HCT116 (cell line): Measurements from ENCODE around the gene GREB1L. TPM values are rescaled to one million over a fixed set of nuclear protein-coding genes. Genes with fewer than 3 reads are reported as not detected.
"Not testable (repeated sequence)": the region's sequence is repeated elsewhere in the genome, so short reads cannot be mapped to it uniquely, and the experiment has no call there.

Source experiments
- ATAC-seq: fragments of 200-7000 bp; cut with Tn5 transposase; 2 replicates; pipeline ENCODE4 v1.9.1; 2020; ENCODE audit warnings: mild to moderate bottlenecking, moderate library complexity
- BruUV-seq: library from RNA; stranded (reverse); fragments of 400-500 nt; replicated peaks from 2 replicates; lab custom pipeline; 2021; lab: Mats Ljungman, UMichigan
- CTCF ChIA-PET: fragments of 300-600 bp; sonication (Branson Sonifier 250); formaldehyde crosslinking; loops from one replicate; lab custom pipeline; 2021; ENCODE audit warnings: antibody characterized with exemption; lab: Charles Lee
- POLR2A ChIA-PET: fragments of 300-600, 350-600 bp; sonication (Branson Sonifier 250); formaldehyde crosslinking; loops from one replicate; lab custom pipeline; 2021; ENCODE audit warnings: antibody characterized with exemption; lab: Charles Lee
- RAD21 ChIA-PET, 2 experiments: fragments of 300-600 bp; sonication (Branson Sonifier 250); formaldehyde crosslinking; loops; one replicate each; lab custom pipeline; 2023; ENCODE audit warnings: low total read pairs in 2 of 2; ENCODE audit not compliant: uncharacterized antibody in 2 of 2, unreplicated experiment in 2 of 2, low non-redundant PET in 1 of 2; lab: Charles Lee
- DNase-seq: peaks from one replicate; pipeline ENCODE4 v3.0.0-alpha.2; 2010; ENCODE audit warnings: low read depth, low spot score
- H2AFZ ChIP-seq: fragments of 200-600 bp; shearing (Covaris generic), sonication (generic); 2 replicates; pipeline ENCODE4 v1.6.1; 2017; ENCODE audit warnings: low read depth, mixed run types, mixed read lengths, antibody characterized with exemption, low read length; ENCODE audit not compliant: poor library complexity, severe bottlenecking
- H3K27ac ChIP-seq: 2 replicates; pipeline ENCODE4 v1.5.1; 2012; ENCODE audit warnings: low read depth, low read length
- H3K27me3 ChIP-seq: fragments of 200-600 bp; sonication (generic); 2 replicates; pipeline ENCODE4 v1.6.1; 2016; ENCODE audit warnings: mixed run types, low read length, mixed read lengths; ENCODE audit not compliant: insufficient read depth
- H3K36me3 ChIP-seq, 2 experiments: fragments of 200-500 bp in 1 of 2; fragments of 200-600 bp in 1 of 2; sonication (Bioruptor generic) in 1 of 2; sonication (generic) in 1 of 2; 2 replicates each; pipeline versions ENCODE4 v1.5.1 to v1.6.1; 2014 to 2016; ENCODE audit warnings: low read length in 2 of 2, inconsistent platforms in 1 of 2, mixed read lengths in 1 of 2, mixed run types in 1 of 2; ENCODE audit not compliant: insufficient read depth in 2 of 2, control insufficient read depth in 1 of 2
- H3K4me1 ChIP-seq, 2 experiments: fragments of 200-600 bp in 1 of 2; sonication (generic) in 1 of 2; 2 replicates each; pipeline versions ENCODE4 v1.5.1 to v1.6.1; 2012 to 2017; ENCODE audit warnings: low read length in 2 of 2, inconsistent platforms in 1 of 2, mild to moderate bottlenecking in 1 of 2, mixed read lengths in 1 of 2, mixed run types in 1 of 2, moderate library complexity in 1 of 2; ENCODE audit not compliant: insufficient read depth in 2 of 2, control insufficient read depth in 1 of 2
- H3K4me2 ChIP-seq: fragments of 200-600 bp; sonication (generic); 2 replicates; pipeline ENCODE4 v1.6.1; 2017; ENCODE audit warnings: mixed run types, low read length, mixed read lengths
- H3K4me3 ChIP-seq, 2 experiments: fragments of 200-600 bp in 1 of 2; sonication (generic) in 1 of 2; replicated peaks in 1 of 2; 2 replicates each; pipeline ENCODE4 v1.5.1; 2011 to 2016; ENCODE audit warnings: low read length in 2 of 2, control low read depth in 1 of 2, low read depth in 1 of 2, mild to moderate bottlenecking in 1 of 2, mixed read lengths in 1 of 2, mixed run types in 1 of 2
- H3K79me2 ChIP-seq: fragments of 200-600 bp; sonication (generic); 2 replicates; pipeline ENCODE4 v1.6.1; 2017; ENCODE audit warnings: mild to moderate bottlenecking, mixed run types, low read length, moderate library complexity, mixed read lengths; ENCODE audit not compliant: insufficient read depth
- H3K9ac ChIP-seq: fragments of 200-600 bp; sonication (generic); 2 replicates; pipeline ENCODE4 v1.6.1; 2016; ENCODE audit warnings: low read length, mixed read lengths
- H3K9me2 ChIP-seq: fragments of 200-600 bp; sonication (generic), shearing (Covaris generic); 2 replicates; pipeline ENCODE4 v1.6.1; 2017; ENCODE audit warnings: mixed run types, mild to moderate bottlenecking, moderate library complexity; ENCODE audit not compliant: insufficient read depth
- H3K9me3 ChIP-seq, 2 experiments: fragments of 200-500 bp in 1 of 2; fragments of 200-600 bp in 1 of 2; sonication (Bioruptor generic) in 1 of 2; sonication (generic) in 1 of 2; 2 replicates each; pipeline ENCODE4 v1.6.1; 2014 to 2017; ENCODE audit warnings: low read length in 2 of 2, mixed read lengths in 2 of 2, inconsistent platforms in 1 of 2, low read depth in 1 of 2, mild to moderate bottlenecking in 1 of 2, mixed run types in 1 of 2, moderate library complexity in 1 of 2; ENCODE audit not compliant: control insufficient read depth in 1 of 2, insufficient read depth in 1 of 2
- H4K20me1 ChIP-seq: fragments of 200-600 bp; sonication (generic), shearing (Covaris generic); 2 replicates; pipeline ENCODE4 v1.6.1; 2017; ENCODE audit warnings: mixed run types, mild to moderate bottlenecking, moderate library complexity; ENCODE audit not compliant: insufficient read depth
- ATF3 ChIP-seq: IDR thresholded peaks from 2 replicates; pipeline ENCODE4 v1.6.1; 2012
- CBX3 ChIP-seq: IDR thresholded peaks from 2 replicates; pipeline ENCODE4 v1.6.1; 2012; ENCODE audit warnings: low read depth
- CEBPB ChIP-seq: IDR thresholded peaks from 2 replicates; pipeline ENCODE4 v1.6.1; 2012; ENCODE audit warnings: low read depth
- EGR1 ChIP-seq: IDR thresholded peaks from 2 replicates; pipeline ENCODE4 v1.6.1; 2012; ENCODE audit warnings: low read depth
- ELF1 ChIP-seq: IDR thresholded peaks from 2 replicates; pipeline ENCODE4 v1.6.1; 2012; ENCODE audit warnings: low read depth, borderline replicate concordance
- EZH2 ChIP-seq: fragments of 200-600 bp; sonication (generic); IDR thresholded peaks from 2 replicates; pipeline ENCODE4 v1.6.1; 2017; ENCODE audit warnings: antibody characterized with exemption, mixed run types
- EZH2phosphoT487 ChIP-seq: fragments of 200-600 bp; IDR thresholded peaks from 2 replicates; pipeline ENCODE4 v1.6.1; 2018; ENCODE audit warnings: antibody characterized with exemption, borderline replicate concordance
- FOSL1 ChIP-seq: IDR thresholded peaks from 2 replicates; pipeline ENCODE4 v1.6.1; 2012; ENCODE audit warnings: low read depth
- POLR2A ChIP-seq: IDR thresholded peaks from 2 replicates; pipeline ENCODE4 v1.7.0; 2011; ENCODE audit warnings: borderline replicate concordance; ENCODE audit not compliant: insufficient read depth, insufficient read length; ENCODE audit errors: extremely low read depth
- POLR2AphosphoS5 ChIP-seq: IDR thresholded peaks from 2 replicates; pipeline ENCODE4 v1.6.1; 2011; ENCODE audit warnings: mild to moderate bottlenecking, low read depth, low read length, moderate library complexity
- RAD21 ChIP-seq: IDR thresholded peaks from 2 replicates; pipeline ENCODE4 v1.6.1; 2012; ENCODE audit warnings: low read depth, mild to moderate bottlenecking
- SIN3A ChIP-seq: IDR thresholded peaks from 2 replicates; pipeline ENCODE4 v1.6.1; 2012; ENCODE audit warnings: low read depth
- SP1 ChIP-seq: IDR thresholded peaks from 2 replicates; pipeline ENCODE4 v1.6.1; 2012; ENCODE audit warnings: low read depth
- SRF ChIP-seq: IDR thresholded peaks from 2 replicates; pipeline ENCODE4 v1.6.1; 2012; ENCODE audit warnings: low read depth
- TCF7L2 ChIP-seq: IDR thresholded peaks from 2 replicates; pipeline ENCODE4 v1.7.0; 2011; ENCODE audit warnings: borderline replicate concordance, inconsistent platforms; ENCODE audit not compliant: insufficient read depth, insufficient read length; ENCODE audit errors: extremely low read depth
- YY1 ChIP-seq: IDR thresholded peaks from 2 replicates; pipeline ENCODE4 v1.6.1; 2011; ENCODE audit warnings: low read length, low read depth, moderate library complexity, mild to moderate bottlenecking; ENCODE audit not compliant: insufficient replicate concordance; ENCODE audit errors: extremely low read depth
- intact Hi-C: fragments of 100-400 bp; cut with micrococcal nuclease; formaldehyde crosslinking; loops from 2 replicates; pipeline ENCODE4 v1.10.0; 2022
- total RNA-seq: library from RNA; stranded (reverse); gene quantifications from one replicate; pipeline ENCODE4 v1.2.1, GENCODE V29; 2021; ENCODE audit not compliant: unreplicated experiment

GREB1L gene
- total RNA-seq, 1 experiment from 2014 or later: 12.2 TPM

GRCh38 chr18:21214409-21214808 lies 27.6 kb upstream of the GREB1L start:
- H4K20me1 ChIP-seq, intact Hi-C loops, DNase-seq, H3K4me2 ChIP-seq, BruUV-seq, H3K27ac ChIP-seq, POLR2A ChIA-PET, H3K27me3 ChIP-seq, H3K9me3 ChIP-seq, ATAC-seq, H3K36me3 ChIP-seq, RAD21 ChIA-PET, H3K9ac ChIP-seq, H3K4me1 ChIP-seq, H2AFZ ChIP-seq, H3K4me3 ChIP-seq, H3K79me2 ChIP-seq, H3K9me2 ChIP-seq: not testable (repeated sequence)
- CTCF ChIA-PET: interaction anchor here (1.1 kb wide), 1 partner anchor 19 kb away, joined by 3 read pairs; no protein-coding TSS in a partner anchor

- no peak for ATAC-seq
- Histone ChIP-seq H3K79me2 (no peaks in the 10 kb centered on the region), H3K9me2 (no peaks in the 10 kb centered on the region; the same call in 1 of the 2 replicates), H2AFZ (no peak overlapping the region), H3K27me3 (no peaks in the 10 kb centered on the region), H3K4me3 (no peak overlapping the region), H3K4me1 (no peaks in the 10 kb centered on the region), H3K4me2 (no peak overlapping the region), H4K20me1 (no peaks in the 10 kb centered on the region), H3K9ac (no peak overlapping the region), H3K36me3 (no peaks in the 10 kb centered on the region), H3K9me3 (no peaks in the 10 kb centered on the region), H3K27ac (no peak overlapping the region)
- CTCF ChIA-PET: interaction anchor here (1.4 kb wide), 1 partner anchor 20 kb away, joined by 3 read pairs; no protein-coding TSS in a partner anchor
- intact Hi-C loops: loop anchor here (5.0 kb wide), 1 partner anchor 52 kb away; no protein-coding TSS in a partner anchor
- no peak for DNase-seq
- POLR2A ChIA-PET: no interaction called here
- TF ChIP-seq SIN3A (no peak), EZH2 (no peak), POLR2A (no peak), POLR2AphosphoS5 (no peak), FOSL1 (no peak), ELF1 (no peak), TCF7L2 (no peak), CBX3 (no peak), ATF3 (no peak), EGR1 (no peak), EZH2phosphoT487 (no peak), RAD21 (no peak), YY1 (no peak), CEBPB (no peak), SRF (no peak), SP1 (no peak)
- RAD21 ChIA-PET: no interaction called here
- BruUV-seq: no TSS peak
Measured at GRCh38 chr18:21215490-21215889, 26.5 kb upstream of the GREB1L start.
